Measurements from ENCODE around the gene FANCL.
"Not testable (repeated sequence)": the region's sequence is repeated elsewhere in the genome, so short reads cannot be mapped to it uniquely, and the experiment has no call there.

The FANCL gene

GRCh38 chr2:58206785-58207184 is 34.3 kb downstream of the FANCL start:
- no peak for TF ChIP-seq CTCF (IDR thresholded peaks at IDR 0.05; ENCODE audit: low read depth, low read length)
- H3K4me3 ChIP-seq (replicated peaks in 1 of 2; ENCODE audit: low read depth in 2 of 2, low read length in 2 of 2) = no peak overlapping the region
- no peak for DNase-seq (ENCODE audit: low read depth in 2 of 2)

GRCh38 chr2:58204195-58204959 is 36.7 kb downstream of the FANCL start:
- peak; percentile 5 to 10 for DNase-seq (ENCODE audit: low read depth in 2 of 2)
- no peak for TF ChIP-seq CTCF (IDR thresholded peaks at IDR 0.05; ENCODE audit: low read depth, low read length)
- no peak overlapping the region for H3K4me3 ChIP-seq (replicated peaks in 1 of 2; ENCODE audit: low read depth in 2 of 2, low read length in 2 of 2)

- TF ChIP-seq CTCF (IDR thresholded peaks at IDR 0.05; ENCODE audit: low read depth, low read length) = no peak
These were observed 38.1 kb downstream of the FANCL start for GRCh38 chr2:58203018-58203417.

DNA sequence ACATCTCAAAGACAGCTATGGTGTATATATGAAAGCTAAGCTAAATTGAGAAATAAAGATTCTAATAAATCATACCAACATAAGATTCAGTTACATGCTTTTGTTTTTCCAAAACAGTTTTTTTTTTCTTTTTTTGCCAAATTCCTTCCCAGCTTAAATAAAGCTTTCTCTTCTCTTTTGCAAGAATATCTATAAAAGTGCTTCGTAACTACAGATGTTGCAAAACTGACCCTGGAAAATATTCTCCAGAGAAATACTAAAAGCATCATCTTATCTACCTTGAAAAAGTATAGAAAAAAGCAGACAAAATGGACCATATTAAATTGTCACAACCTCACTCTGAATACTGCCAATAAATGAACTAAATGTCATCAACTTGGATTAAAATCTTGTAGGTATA is 38.7 kb downstream of the FANCL start:
- TF ChIP-seq CTCF (IDR thresholded peaks at IDR 0.05; ENCODE audit: low read depth, low read length) = no peak
- no peak overlapping the region for H3K4me3 ChIP-seq (replicated peaks in 1 of 2; ENCODE audit: low read depth in 2 of 2, low read length in 2 of 2)
- DNase-seq (ENCODE audit: low read depth in 2 of 2) = no peak

More at GRCh38 chr2:58203018-58203417, 38.1 kb downstream of the FANCL start:
- no peak for DNase-seq (ENCODE audit: low read depth in 2 of 2)
- H3K4me3 ChIP-seq (replicated peaks in 1 of 2; ENCODE audit: low read depth in 2 of 2, low read length in 2 of 2) = no peak overlapping the region

GRCh38 chr2:58197894-58198293 is 43.2 kb downstream of the FANCL start:
- DNase-seq (ENCODE audit: low read depth in 2 of 2) = no peak
- no peak overlapping the region for H3K4me3 ChIP-seq (replicated peaks in 1 of 2; ENCODE audit: low read depth in 2 of 2, low read length in 2 of 2)
- no peak for TF ChIP-seq CTCF (IDR thresholded peaks at IDR 0.05; ENCODE audit: low read depth, low read length)

GRCh38 chr2:58195662-58196061 is 45.5 kb downstream of the FANCL start:
- DNase-seq (ENCODE audit: low read depth in 2 of 2) = peak; percentile 6 to 9
- no peak overlapping the region for H3K4me3 ChIP-seq (replicated peaks in 1 of 2; ENCODE audit: low read depth in 2 of 2, low read length in 2 of 2)
- TF ChIP-seq CTCF (IDR thresholded peaks at IDR 0.05; ENCODE audit: low read depth, low read length) = no peak

- TF ChIP-seq CTCF (IDR thresholded peaks at IDR 0.05; ENCODE audit: low read depth, low read length) = no peak
- no peak overlapping the region for H3K4me3 ChIP-seq (replicated peaks in 1 of 2; ENCODE audit: low read depth in 2 of 2, low read length in 2 of 2)
- DNase-seq (ENCODE audit: low read depth in 2 of 2) = no peak
These were observed 46.7 kb downstream of the FANCL start for GRCh38 chr2:58194458-58194857.

GRCh38 chr2:58187022-58187421 is 54.1 kb downstream of the FANCL start:
- not testable (repeated sequence) for H3K4me3 ChIP-seq (replicated peaks in 1 of 2; ENCODE audit: low read depth in 2 of 2, low read length in 2 of 2); DNase-seq (ENCODE audit: low read depth in 2 of 2)
